Epithelial cell of esophagus (primary cell): ENCODE data around the gene USP34.

Experiments used
- DNase-seq: peaks from one replicate; pipeline ENCODE4 v3.0.0; 2010; ENCODE audit warnings: low read depth
- H3K4me3 ChIP-seq: 2 replicates; pipeline ENCODE4 v1.5.1; 2011; ENCODE audit warnings: mild to moderate bottlenecking, low read length, control low read depth
- TF ChIP-seq, protein P1 (sequence below): IDR thresholded peaks from 2 replicates; pipeline ENCODE4 v1.5.1; 2011; ENCODE audit warnings: low read depth, mild to moderate bottlenecking, low read length, control low read depth, inconsistent platforms; ENCODE audit not compliant: insufficient read depth; ENCODE audit errors: missing control alignments

The USP34 gene

GRCh38 chr2:61380056-61380881 is 90.6 kb downstream of the USP34 start:
- TF ChIP-seq, protein P1, sequence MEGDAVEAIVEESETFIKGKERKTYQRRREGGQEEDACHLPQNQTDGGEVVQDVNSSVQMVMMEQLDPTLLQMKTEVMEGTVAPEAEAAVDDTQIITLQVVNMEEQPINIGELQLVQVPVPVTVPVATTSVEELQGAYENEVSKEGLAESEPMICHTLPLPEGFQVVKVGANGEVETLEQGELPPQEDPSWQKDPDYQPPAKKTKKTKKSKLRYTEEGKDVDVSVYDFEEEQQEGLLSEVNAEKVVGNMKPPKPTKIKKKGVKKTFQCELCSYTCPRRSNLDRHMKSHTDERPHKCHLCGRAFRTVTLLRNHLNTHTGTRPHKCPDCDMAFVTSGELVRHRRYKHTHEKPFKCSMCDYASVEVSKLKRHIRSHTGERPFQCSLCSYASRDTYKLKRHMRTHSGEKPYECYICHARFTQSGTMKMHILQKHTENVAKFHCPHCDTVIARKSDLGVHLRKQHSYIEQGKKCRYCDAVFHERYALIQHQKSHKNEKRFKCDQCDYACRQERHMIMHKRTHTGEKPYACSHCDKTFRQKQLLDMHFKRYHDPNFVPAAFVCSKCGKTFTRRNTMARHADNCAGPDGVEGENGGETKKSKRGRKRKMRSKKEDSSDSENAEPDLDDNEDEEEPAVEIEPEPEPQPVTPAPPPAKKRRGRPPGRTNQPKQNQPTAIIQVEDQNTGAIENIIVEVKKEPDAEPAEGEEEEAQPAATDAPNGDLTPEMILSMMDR, result no peak
- H3K4me3 ChIP-seq, result no peak overlapping the region
- no peak for DNase-seq

GRCh38 chr2:61379521-61379920 is 91.4 kb downstream of the USP34 start:
- DNase-seq, result no peak
- TF ChIP-seq, protein P1, result no peak
- no peak overlapping the region for H3K4me3 ChIP-seq

- no peak overlapping the region for H3K4me3 ChIP-seq
- no peak for DNase-seq
- TF ChIP-seq, protein P1, result no peak
Observed at GRCh38 chr2:61378281-61378680, 92.6 kb downstream of the USP34 start.

GRCh38 chr2:61377046-61377445 is 93.8 kb downstream of the USP34 start:
- TF ChIP-seq, protein P1, result no peak
- no peak for DNase-seq

DNA sequence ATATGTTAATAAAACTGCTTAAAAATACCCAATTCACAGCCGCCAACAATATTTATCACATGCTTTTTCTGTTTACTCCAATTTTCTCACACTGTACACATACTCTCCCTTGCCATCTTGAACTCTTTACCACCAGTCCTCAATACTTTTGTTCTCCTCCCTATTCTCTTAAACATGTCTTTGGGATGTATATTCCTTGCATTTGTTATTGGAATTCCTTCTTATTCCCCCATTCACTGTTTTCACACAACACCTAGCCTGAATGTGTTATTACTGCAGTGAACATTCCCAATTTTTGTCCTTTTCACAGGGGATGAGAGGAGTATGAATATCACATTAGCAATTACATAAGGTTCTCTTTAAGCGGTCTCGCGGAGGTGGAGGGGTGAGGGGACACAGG is 94.7 kb downstream of the USP34 start:
- TF ChIP-seq, protein P1, result no peak
- H3K4me3 ChIP-seq, result no peak overlapping the region
- DNase-seq, result no peak

More at GRCh38 chr2:61377046-61377445, 93.8 kb downstream of the USP34 start:
- no peak overlapping the region for H3K4me3 ChIP-seq

- H3K4me3 ChIP-seq, result no peak overlapping the region
- no peak for DNase-seq
- TF ChIP-seq, protein P1, result no peak
Observed at GRCh38 chr2:61371027-61371426, 99.9 kb downstream of the USP34 start.
